Liver (tissue), 9 donors: ENCODE measurements around the gene PIK3R3. TPM values are rescaled to one million over a fixed set of nuclear protein-coding genes. Genes with fewer than 3 reads are reported as not detected.

Experiments
- DNase-seq: peaks from one replicate; pipeline ENCODE4 v3.0.0-alpha.2; 2017; ENCODE audit warnings: low spot score
- H3K27ac ChIP-seq, 2 donors: one replicate each; pipeline ENCODE4 v1.7.0; 2013; ENCODE audit warnings: inconsistent platforms in 2 of 2, low read length in 2 of 2, control low read depth in 1 of 2, low read depth in 1 of 2, mild to moderate bottlenecking in 1 of 2
- H3K27me3 ChIP-seq, 4 donors: one replicate each; pipeline versions ENCODE4 v1.6.1 to v1.7.0; 2013; ENCODE audit warnings: low read length in 3 of 4, inconsistent platforms in 1 of 4, mild to moderate bottlenecking in 1 of 4, moderate library complexity in 1 of 4; ENCODE audit not compliant: control insufficient read depth in 4 of 4, insufficient read depth in 4 of 4
- H3K36me3 ChIP-seq, 4 donors: one replicate each; pipeline versions ENCODE4 v1.6.1 to v1.7.0; 2013; ENCODE audit warnings: low read length in 3 of 4, mild to moderate bottlenecking in 3 of 4, low read depth in 1 of 4, moderate library complexity in 1 of 4; ENCODE audit not compliant: control insufficient read depth in 4 of 4, insufficient read depth in 3 of 4
- H3K4me1 ChIP-seq, 4 donors: one replicate each; pipeline versions ENCODE4 v1.6.1 to v1.7.0; 2013; ENCODE audit warnings: low read length in 3 of 4, mild to moderate bottlenecking in 3 of 4, moderate library complexity in 1 of 4; ENCODE audit not compliant: control insufficient read depth in 4 of 4, insufficient read depth in 4 of 4
- H3K4me3 ChIP-seq, 3 donors: one replicate each; pipeline versions ENCODE4 v1.6.1 to v1.7.0; 2013; ENCODE audit warnings: low read length in 3 of 3, control low read depth in 1 of 3, low read depth in 1 of 3, mild to moderate bottlenecking in 1 of 3
- H3K9ac ChIP-seq, 2 donors: one replicate each; pipeline ENCODE4 v1.7.0; 2013; ENCODE audit warnings: low read length in 2 of 2, mild to moderate bottlenecking in 2 of 2, moderate library complexity in 2 of 2, control low read depth in 1 of 2, low read depth in 1 of 2
- H3K9me3 ChIP-seq, 4 donors: one replicate each; pipeline versions ENCODE4 v1.6.1 to v1.7.0; 2013; ENCODE audit warnings: low read length in 3 of 4; ENCODE audit not compliant: control insufficient read depth in 4 of 4
- ATF3 ChIP-seq: IDR thresholded peaks from 2 replicates; pipeline ENCODE4 v1.6.1; 2016; ENCODE audit warnings: antibody characterized with exemption
- CTCF ChIP-seq: fragments of 150-350 bp; IDR thresholded peaks from 2 replicates; pipeline ENCODE4 v1.5.1; 2017; ENCODE audit warnings: improper control_type of control experiment, low read depth, low read length; ENCODE audit not compliant: missing input control
- EGR1 ChIP-seq, 2 donors: IDR thresholded peaks; 2 replicates each; pipeline ENCODE4 v1.6.1; 2016 to 2018; ENCODE audit warnings: antibody characterized with exemption in 2 of 2, low read depth in 2 of 2
- FOXA1 ChIP-seq: IDR thresholded peaks from 2 replicates; pipeline ENCODE4 v1.6.1; 2016; ENCODE audit warnings: antibody characterized with exemption
- FOXA2 ChIP-seq: IDR thresholded peaks from 2 replicates; pipeline ENCODE4 v1.6.1; 2016; ENCODE audit warnings: antibody characterized with exemption
- HNF4A ChIP-seq, 2 donors: conservative IDR thresholded peaks; 2 replicates each; pipeline ENCODE4 v1.6.1; 2016; ENCODE audit warnings: antibody characterized with exemption in 2 of 2, mild to moderate bottlenecking in 2 of 2
- HNF4G ChIP-seq: IDR thresholded peaks from 2 replicates; pipeline ENCODE4 v1.6.1; 2016; ENCODE audit warnings: antibody characterized with exemption
- NR2F2 ChIP-seq: IDR thresholded peaks from 2 replicates; pipeline ENCODE4 v1.6.1; 2016; ENCODE audit warnings: antibody characterized with exemption
- REST ChIP-seq: IDR thresholded peaks from 2 replicates; pipeline ENCODE4 v1.6.1; 2016; ENCODE audit warnings: antibody characterized with exemption, mild to moderate bottlenecking
- RXRA ChIP-seq, 2 donors: IDR thresholded peaks; 2 replicates each; pipeline ENCODE4 v1.6.1; 2017 to 2018; ENCODE audit warnings: antibody characterized with exemption in 2 of 2, mild to moderate bottlenecking in 1 of 2
- SP1 ChIP-seq: IDR thresholded peaks from 2 replicates; pipeline ENCODE4 v1.6.1; 2018; ENCODE audit warnings: antibody characterized with exemption, mild to moderate bottlenecking
- TAF1 ChIP-seq: conservative IDR thresholded peaks from 2 replicates; pipeline ENCODE4 v1.6.1; 2016; ENCODE audit warnings: antibody characterized with exemption, mild to moderate bottlenecking
- YY1 ChIP-seq: IDR thresholded peaks from 2 replicates; pipeline ENCODE4 v1.6.1; 2016; ENCODE audit warnings: antibody characterized with exemption, mild to moderate bottlenecking
- ZBTB33 ChIP-seq: IDR thresholded peaks from 2 replicates; pipeline ENCODE4 v1.6.1; 2016; ENCODE audit warnings: antibody characterized with exemption
- WGBS: extraction: QIAGEN DNeasy Blood & Tissue Kit; methylation state at CpG from one replicate; pipeline ENCODE4 v1.1.7; 2013; 5-methylcytosine and 5-hydroxymethylcytosine counted together
- polyA plus RNA-seq, 2 donors: library from polyadenylated mRNA; stranded (reverse) in 1 of 2; unstranded in 1 of 2; fragments of 200-250 nt in 1 of 2; fragments of >200 nt in 1 of 2; fragmentation: Nextera tagmentation in 1 of 2; extraction: Ambion mirVana in 1 of 2; gene quantifications; one replicate each; pipeline versions ENCODE4 v1.2.1 to v1.2.3, GENCODE V29; 2013 to 2015
- total RNA-seq, 2 donors: library from RNA; depleted of rRNA; stranded (reverse); fragments of >200 nt; gene quantifications; one replicate each; pipeline ENCODE4 v1.2.3, GENCODE V29; 2014
- donor health status: healthy.
- donor health status: healthy.
- donor health status: healthy.
- donor health status: healthy.
- donor health status: healthy.

The PIK3R3 gene
- total and polyA plus RNA-seq, 4 donors = 1.5 to 4.6 (median 2.7) TPM

- Histone ChIP-seq H3K4me3 (no peak overlapping the region), H3K36me3 (no peaks in the 10 kb centered on the region), H3K4me1 (peaks cover 0 to 2% (median 0%) of the 10 kb centered on the region in 4 donors), H3K9ac (no peak overlapping the region), H3K9me3 (no peaks in the 10 kb centered on the region), H3K27ac (no peak overlapping the region), H3K27me3 (no peaks in the 10 kb centered on the region)
- DNase-seq = no peak
- 54% methylated on average over 4 of the region's 4 CpGs for WGBS
- no peak for TF ChIP-seq EGR1 (IDR thresholded peaks at IDR 0.05; ENCODE audit: low read depth in 2 of 2)
- no peak for TF ChIP-seq CTCF
- TF ChIP-seq HNF4G = no peak
- no peak for TF ChIP-seq REST
- TF ChIP-seq SP1 = no peak
- no peak for TF ChIP-seq RXRA (IDR thresholded peaks at IDR 0.05)
- TF ChIP-seq TAF1 = no peak
- TF ChIP-seq FOXA1 = no peak
- no peak for TF ChIP-seq ATF3
- no peak for TF ChIP-seq ZBTB33
These were observed 41.0 kb upstream of the PIK3R3 start for GRCh38 chr1:46173361-46173856.

- H3K4me3 ChIP-seq = no peak overlapping the region
- no peaks in the 10 kb centered on the region for H3K36me3 ChIP-seq
- H3K27ac ChIP-seq = no peak overlapping the region
- no peak for TF ChIP-seq HNF4A (conservative IDR thresholded peaks at IDR 0.05)
- no peak for TF ChIP-seq FOXA2
- TF ChIP-seq SP1 = no peak
- TF ChIP-seq NR2F2 = no peak
- no peak for TF ChIP-seq ZBTB33
- TF ChIP-seq YY1 = no peak
- WGBS = 85% methylated on average over 4 of the region's 4 CpGs
- H3K9me3 ChIP-seq = no peaks in the 10 kb centered on the region
- no peak for DNase-seq
- no peaks in the 10 kb centered on the region for H3K27me3 ChIP-seq
- no peak overlapping the region for H3K9ac ChIP-seq
- peaks cover 0 to 2% (median 0%) of the 10 kb centered on the region in 4 donors for H3K4me1 ChIP-seq
These were observed 39.9 kb upstream of the PIK3R3 start for GRCh38 chr1:46172321-46172720.
